ENCODE data around the gene CCL13.

DNA sequence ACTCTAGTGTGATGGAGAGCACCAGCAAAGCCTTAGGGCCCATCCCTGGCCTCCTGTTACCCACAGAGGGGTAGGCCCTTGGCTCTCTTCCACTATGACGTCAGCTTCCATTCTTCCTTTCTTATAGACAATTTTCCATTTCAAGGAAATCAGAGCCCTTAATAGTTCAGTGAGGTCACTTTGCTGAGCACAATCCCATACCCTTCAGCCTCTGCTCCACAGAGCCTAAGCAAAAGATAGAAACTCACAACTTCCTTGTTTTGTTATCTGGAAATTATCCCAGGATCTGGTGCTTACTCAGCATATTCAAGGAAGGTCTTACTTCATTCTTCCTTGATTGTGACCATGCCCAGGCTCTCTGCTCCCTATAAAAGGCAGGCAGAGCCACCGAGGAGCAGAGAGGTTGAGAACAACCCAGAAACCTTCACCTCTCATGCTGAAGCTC is 37.2 kb upstream of the CCL13 start, which contains the start of gene CCL8:
- TF ChIP-seq, protein P1, sequence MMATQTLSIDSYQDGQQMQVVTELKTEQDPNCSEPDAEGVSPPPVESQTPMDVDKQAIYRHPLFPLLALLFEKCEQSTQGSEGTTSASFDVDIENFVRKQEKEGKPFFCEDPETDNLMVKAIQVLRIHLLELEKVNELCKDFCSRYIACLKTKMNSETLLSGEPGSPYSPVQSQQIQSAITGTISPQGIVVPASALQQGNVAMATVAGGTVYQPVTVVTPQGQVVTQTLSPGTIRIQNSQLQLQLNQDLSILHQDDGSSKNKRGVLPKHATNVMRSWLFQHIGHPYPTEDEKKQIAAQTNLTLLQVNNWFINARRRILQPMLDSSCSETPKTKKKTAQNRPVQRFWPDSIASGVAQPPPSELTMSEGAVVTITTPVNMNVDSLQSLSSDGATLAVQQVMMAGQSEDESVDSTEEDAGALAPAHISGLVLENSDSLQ (IDR thresholded peaks at IDR 0.05), result no peak
- no peak for TF ChIP-seq ARNT (IDR thresholded peaks at IDR 0.05)
- TF ChIP-seq ZNF384 (IDR thresholded peaks at IDR 0.05), result no peak
- no peak for TF ChIP-seq TARDBP (IDR thresholded peaks at IDR 0.05)
- no peak for TF ChIP-seq SP1 (IDR thresholded peaks at IDR 0.05)
- TF ChIP-seq HDGF (IDR thresholded peaks at IDR 0.05; ENCODE audit: borderline replicate concordance), result no peak
- no peak for TF ChIP-seq SUZ12 (IDR thresholded peaks at IDR 0.05)
- no peak for TF ChIP-seq FOXK2 (IDR thresholded peaks at IDR 0.05)
- TF ChIP-seq L3MBTL2 (conservative IDR thresholded peaks at IDR 0.05), result no peak

Data from HEK293T (cell line).